HL-60/S4 treated with phorbol 12-myristate 13-acetate at 8.2 ng/mL for 4 days and 3 days (cell line): ENCODE measurements around the gene MALAT1.

Experiments used
- in situ Hi-C: fragments of 300-500 bp; cut with MboI; formaldehyde crosslinking; loops from 2 replicates; pipeline ENCODE4 v1.15.0; 2022; ENCODE audit warnings: low sequenced_read_pairs

The MALAT1 gene

GRCh38 chr11:65497141-65498041 lies 1.5 kb upstream of the MALAT1 start:
- in situ Hi-C loops = no loop called here

DNA sequence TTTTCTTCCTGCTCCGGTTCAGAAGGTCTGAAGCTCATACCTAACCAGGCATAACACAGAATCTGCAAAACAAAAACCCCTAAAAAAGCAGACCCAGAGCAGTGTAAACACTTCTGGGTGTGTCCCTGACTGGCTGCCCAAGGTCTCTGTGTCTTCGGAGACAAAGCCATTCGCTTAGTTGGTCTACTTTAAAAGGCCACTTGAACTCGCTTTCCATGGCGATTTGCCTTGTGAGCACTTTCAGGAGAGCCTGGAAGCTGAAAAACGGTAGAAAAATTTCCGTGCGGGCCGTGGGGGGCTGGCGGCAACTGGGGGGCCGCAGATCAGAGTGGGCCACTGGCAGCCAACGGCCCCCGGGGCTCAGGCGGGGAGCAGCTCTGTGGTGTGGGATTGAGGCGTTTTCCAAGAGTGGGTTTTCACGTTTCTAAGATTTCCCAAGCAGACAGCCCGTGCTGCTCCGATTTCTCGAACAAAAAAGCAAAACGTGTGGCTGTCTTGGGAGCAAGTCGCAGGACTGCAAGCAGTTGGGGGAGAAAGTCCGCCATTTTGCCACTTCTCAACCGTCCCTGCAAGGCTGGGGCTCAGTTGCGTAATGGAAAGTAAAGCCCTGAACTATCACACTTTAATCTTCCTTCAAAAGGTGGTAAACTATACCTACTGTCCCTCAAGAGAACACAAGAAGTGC lies 661 bp upstream of the MALAT1 start:
- in situ Hi-C loops = no loop called here

DNA sequence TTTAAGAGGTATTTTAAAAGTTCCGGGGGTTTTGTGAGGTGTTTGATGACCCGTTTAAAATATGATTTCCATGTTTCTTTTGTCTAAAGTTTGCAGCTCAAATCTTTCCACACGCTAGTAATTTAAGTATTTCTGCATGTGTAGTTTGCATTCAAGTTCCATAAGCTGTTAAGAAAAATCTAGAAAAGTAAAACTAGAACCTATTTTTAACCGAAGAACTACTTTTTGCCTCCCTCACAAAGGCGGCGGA lies 193 bp upstream of the MALAT1 start:
- in situ Hi-C loops = no loop called here

- in situ Hi-C loops = loop anchor here (10.0 kb wide), 1 partner anchor 75 kb away; the partner anchor contains the start of gene NEAT1
These were observed 1.0 kb downstream of the MALAT1 start for GRCh38 chr11:65499713-65500386.

- in situ Hi-C loops = loop anchor here (10.0 kb wide), 1 partner anchor 76 kb away; the partner anchor contains the start of gene NEAT1
These were observed 1.7 kb downstream of the MALAT1 start for GRCh38 chr11:65500387-65501185.

- in situ Hi-C loops = loop anchor here (10.0 kb wide), 1 partner anchor 76 kb away; the partner anchor contains the start of gene NEAT1
These were observed 2.3 kb downstream of the MALAT1 start for GRCh38 chr11:65501186-65501471.

- in situ Hi-C loops = loop anchor here (10.0 kb wide), 1 partner anchor 77 kb away; the partner anchor contains the start of gene NEAT1
These were observed 2.8 kb downstream of the MALAT1 start for GRCh38 chr11:65501472-65502273.

DNA sequence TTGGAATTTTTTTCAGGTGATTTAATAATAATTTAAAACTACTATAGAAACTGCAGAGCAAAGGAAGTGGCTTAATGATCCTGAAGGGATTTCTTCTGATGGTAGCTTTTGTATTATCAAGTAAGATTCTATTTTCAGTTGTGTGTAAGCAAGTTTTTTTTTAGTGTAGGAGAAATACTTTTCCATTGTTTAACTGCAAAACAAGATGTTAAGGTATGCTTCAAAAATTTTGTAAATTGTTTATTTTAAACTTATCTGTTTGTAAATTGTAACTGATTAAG lies 3.4 kb downstream of the MALAT1 start:
- in situ Hi-C loops = loop anchor here (10.0 kb wide), 1 partner anchor 77 kb away; the partner anchor contains the start of gene NEAT1

DNA sequence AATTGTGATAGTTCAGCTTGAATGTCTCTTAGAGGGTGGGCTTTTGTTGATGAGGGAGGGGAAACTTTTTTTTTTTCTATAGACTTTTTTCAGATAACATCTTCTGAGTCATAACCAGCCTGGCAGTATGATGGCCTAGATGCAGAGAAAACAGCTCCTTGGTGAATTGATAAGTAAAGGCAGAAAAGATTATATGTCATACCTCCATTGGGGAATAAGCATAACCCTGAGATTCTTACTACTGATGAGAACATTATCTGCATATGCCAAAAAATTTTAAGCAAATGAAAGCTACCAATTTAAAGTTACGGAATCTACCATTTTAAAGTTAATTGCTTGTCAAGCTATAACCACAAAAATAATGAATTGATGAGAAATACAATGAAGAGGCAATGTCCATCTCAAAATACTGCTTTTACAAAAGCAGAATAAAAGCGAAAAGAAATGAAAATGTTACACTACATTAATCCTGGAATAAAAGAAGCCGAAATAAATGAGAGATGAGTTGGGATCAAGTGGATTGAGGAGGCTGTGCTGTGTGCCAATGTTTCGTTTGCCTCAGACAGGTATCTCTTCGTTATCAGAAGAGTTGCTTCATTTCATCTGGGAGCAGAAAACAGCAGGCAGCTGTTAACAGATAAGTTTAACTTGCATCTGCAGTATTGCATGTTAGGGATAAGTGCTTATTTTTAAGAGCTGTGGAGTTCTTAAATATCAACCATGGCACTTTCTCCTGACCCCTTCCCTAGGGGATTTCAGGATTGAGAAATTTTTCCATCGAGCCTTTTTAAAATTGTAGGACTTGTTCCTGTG lies 3.9 kb downstream of the MALAT1 start:
- in situ Hi-C loops = loop anchor here (10.0 kb wide), 1 partner anchor 78 kb away; the partner anchor contains the start of gene NEAT1

GRCh38 chr11:65503368-65503948 lies 4.6 kb downstream of the MALAT1 start:
- in situ Hi-C loops = loop anchor here (10.0 kb wide), 1 partner anchor 79 kb away; the partner anchor contains the start of gene NEAT1

GRCh38 chr11:65503949-65504673 lies 5.3 kb downstream of the MALAT1 start:
- in situ Hi-C loops = loop anchor here (10.0 kb wide), 1 partner anchor 79 kb away; the partner anchor contains the start of gene NEAT1

DNA sequence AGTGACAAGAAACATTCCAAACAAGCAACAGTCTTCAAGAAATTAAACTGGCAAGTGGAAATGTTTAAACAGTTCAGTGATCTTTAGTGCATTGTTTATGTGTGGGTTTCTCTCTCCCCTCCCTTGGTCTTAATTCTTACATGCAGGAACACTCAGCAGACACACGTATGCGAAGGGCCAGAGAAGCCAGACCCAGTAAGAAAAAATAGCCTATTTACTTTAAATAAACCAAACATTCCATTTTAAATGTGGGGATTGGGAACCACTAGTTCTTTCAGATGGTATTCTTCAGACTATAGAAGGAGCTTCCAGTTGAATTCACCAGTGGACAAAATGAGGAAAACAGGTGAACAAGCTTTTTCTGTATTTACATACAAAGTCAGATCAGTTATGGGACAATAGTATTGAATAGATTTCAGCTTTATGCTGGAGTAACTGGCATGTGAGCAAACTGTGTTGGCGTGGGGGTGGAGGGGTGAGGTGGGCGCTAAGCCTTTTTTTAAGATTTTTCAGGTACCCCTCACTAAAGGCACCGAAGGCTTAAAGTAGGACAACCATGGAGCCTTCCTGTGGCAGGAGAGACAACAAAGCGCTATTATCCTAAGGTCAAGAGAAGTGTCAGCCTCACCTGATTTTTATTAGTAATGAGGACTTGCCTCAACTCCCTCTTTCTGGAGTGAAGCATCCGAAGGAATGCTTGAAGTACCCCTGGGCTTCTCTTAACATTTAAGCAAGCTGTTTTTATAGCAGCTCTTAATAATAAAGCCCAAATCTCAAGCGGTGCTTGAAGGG lies 6.0 kb downstream of the MALAT1 start:
- in situ Hi-C loops = loop anchor here (10.0 kb wide), 1 partner anchor 80 kb away; the partner anchor contains the start of gene NEAT1

DNA sequence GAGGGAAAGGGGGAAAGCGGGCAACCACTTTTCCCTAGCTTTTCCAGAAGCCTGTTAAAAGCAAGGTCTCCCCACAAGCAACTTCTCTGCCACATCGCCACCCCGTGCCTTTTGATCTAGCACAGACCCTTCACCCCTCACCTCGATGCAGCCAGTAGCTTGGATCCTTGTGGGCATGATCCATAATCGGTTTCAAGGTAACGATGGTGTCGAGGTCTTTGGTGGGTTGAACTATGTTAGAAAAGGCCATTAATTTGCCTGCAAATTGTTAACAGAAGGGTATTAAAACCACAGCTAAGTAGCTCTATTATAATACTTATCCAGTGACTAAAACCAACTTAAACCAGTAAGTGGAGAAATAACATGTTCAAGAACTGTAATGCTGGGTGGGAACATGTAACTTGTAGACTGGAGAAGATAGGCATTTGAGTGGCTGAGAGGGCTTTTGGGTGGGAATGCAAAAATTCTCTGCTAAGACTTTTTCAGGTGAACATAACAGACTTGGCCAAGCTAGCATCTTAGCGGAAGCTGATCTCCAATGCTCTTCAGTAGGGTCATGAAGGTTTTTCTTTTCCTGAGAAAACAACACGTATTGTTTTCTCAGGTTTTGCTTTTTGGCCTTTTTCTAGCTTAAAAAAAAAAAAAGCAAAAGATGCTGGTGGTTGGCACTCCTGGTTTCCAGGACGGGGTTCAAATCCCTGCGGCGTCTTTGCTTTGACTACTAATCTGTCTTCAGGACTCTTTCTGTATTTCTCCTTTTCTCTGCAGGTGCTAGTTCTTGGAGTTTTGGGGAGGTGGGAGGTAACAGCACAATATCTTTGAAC lies 6.8 kb downstream of the MALAT1 start:
- in situ Hi-C loops = loop anchor here (10.0 kb wide), 1 partner anchor 81 kb away; the partner anchor contains the start of gene NEAT1

DNA sequence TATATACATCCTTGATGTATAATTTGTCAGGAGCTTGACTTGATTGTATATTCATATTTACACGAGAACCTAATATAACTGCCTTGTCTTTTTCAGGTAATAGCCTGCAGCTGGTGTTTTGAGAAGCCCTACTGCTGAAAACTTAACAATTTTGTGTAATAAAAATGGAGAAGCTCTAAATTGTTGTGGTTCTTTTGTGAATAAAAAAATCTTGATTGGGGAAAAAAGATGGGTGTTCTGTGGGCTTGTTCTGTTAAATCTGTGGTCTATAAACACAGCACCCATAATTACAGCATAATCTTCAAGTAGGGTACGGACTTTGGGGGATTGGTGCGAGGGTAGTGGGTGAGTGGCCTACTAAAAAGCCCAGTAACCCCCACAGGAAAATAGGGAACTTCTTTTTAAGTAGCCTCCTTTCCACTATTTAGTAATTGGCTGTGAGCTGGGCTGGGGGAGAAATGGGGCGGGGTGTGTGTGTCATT lies 7.5 kb downstream of the MALAT1 start:
- in situ Hi-C loops = loop anchor here (10.0 kb wide), 1 partner anchor 82 kb away; the partner anchor contains the start of gene NEAT1

GRCh38 chr11:65506772-65507505 lies 8.1 kb downstream of the MALAT1 start:
- in situ Hi-C loops = loop anchor here (10.0 kb wide), 1 partner anchor 82 kb away; the partner anchor contains the start of gene NEAT1
